Gastroesophageal sphincter (tissue), 3 donors: ENCODE measurements around the gene OR10H1.
"Not testable (repeated sequence)": the region's sequence is repeated elsewhere in the genome, so short reads cannot be mapped to it uniquely, and the experiment has no call there.

Source experiments
- EP300 ChIP-seq: sonication (generic); formaldehyde crosslinking; IDR thresholded peaks from one replicate; pipeline ENCODE4 v1.6.1; 2017; ENCODE audit warnings: antibody characterized with exemption, mild to moderate bottlenecking
- POLR2A ChIP-seq, 2 donors: fragments of 450-650 bp; IDR thresholded peaks; one replicate each; pipeline ENCODE4 v1.6.1; 2017; ENCODE audit warnings: antibody characterized with exemption in 2 of 2, mild to moderate bottlenecking in 2 of 2, moderate library complexity in 1 of 2
- POLR2AphosphoS5 ChIP-seq: sonication (generic); formaldehyde crosslinking; IDR thresholded peaks from one replicate; pipeline ENCODE4 v1.6.1; 2017; ENCODE audit warnings: antibody characterized with exemption
- TF ChIP-seq, protein P1 (sequence below), 4 experiments: fragments of 200-600 bp in 2 of 4; fragments of 450-650 bp in 2 of 4; sonication (generic) in 1 of 4; IDR thresholded peaks; one replicate each; pipeline ENCODE4 v1.5.1; 2017 to 2019; ENCODE audit warnings: antibody characterized with exemption in 4 of 4, mild to moderate bottlenecking in 2 of 4, moderate library complexity in 2 of 4

DNA sequence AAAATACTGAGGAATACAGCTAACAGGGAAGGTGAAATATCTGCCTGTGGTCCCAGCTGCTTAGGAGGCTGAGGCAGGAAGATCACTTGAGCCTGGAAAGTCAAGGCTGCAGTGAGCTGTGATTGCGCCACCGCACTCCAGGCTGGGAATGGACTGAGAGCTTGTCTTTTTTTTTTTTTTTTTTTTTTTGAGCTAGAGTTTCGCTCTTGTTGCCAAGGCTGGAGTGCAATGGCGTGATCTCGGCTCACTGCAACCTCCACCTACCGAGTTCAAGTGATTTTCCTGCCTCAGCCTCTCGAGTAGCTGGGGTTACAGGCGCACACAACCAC is 28.4 kb upstream of the OR10H1 start:
- TF ChIP-seq, protein P1, sequence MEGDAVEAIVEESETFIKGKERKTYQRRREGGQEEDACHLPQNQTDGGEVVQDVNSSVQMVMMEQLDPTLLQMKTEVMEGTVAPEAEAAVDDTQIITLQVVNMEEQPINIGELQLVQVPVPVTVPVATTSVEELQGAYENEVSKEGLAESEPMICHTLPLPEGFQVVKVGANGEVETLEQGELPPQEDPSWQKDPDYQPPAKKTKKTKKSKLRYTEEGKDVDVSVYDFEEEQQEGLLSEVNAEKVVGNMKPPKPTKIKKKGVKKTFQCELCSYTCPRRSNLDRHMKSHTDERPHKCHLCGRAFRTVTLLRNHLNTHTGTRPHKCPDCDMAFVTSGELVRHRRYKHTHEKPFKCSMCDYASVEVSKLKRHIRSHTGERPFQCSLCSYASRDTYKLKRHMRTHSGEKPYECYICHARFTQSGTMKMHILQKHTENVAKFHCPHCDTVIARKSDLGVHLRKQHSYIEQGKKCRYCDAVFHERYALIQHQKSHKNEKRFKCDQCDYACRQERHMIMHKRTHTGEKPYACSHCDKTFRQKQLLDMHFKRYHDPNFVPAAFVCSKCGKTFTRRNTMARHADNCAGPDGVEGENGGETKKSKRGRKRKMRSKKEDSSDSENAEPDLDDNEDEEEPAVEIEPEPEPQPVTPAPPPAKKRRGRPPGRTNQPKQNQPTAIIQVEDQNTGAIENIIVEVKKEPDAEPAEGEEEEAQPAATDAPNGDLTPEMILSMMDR (IDR thresholded peaks at IDR 0.05): not testable (repeated sequence)
- TF ChIP-seq POLR2AphosphoS5; POLR2A (IDR thresholded peaks at IDR 0.05); EP300: not testable (repeated sequence)
